Measurements from ENCODE around the gene MT3. TPM values are rescaled to one million over a fixed set of nuclear protein-coding genes. Genes with fewer than 3 reads are reported as not detected.
A peak's percentile ranks its signal among the peaks of the same experiment; 100 is the strongest.

The MT3 gene
- not detected for polyA plus RNA-seq (2013, experiment 1 of 2; ENCODE audit: insufficient read length)
- polyA plus RNA-seq (2013, experiment 2 of 2; ENCODE audit: insufficient read length), result 1.9 TPM

- no peak for DNase-seq
These were observed at the start of gene MT3 for GRCh38 chr16:56589141-56590039. TSS of gene MT3 (plus strand) at chr16:56589528. CDS start at chr16:56589591, 63 bp downstream.

- no peak for DNase-seq
These were observed 49.7 kb upstream of the MT3 start for GRCh38 chr16:56539656-56540055.

GRCh38 chr16:56542039-56542438 is 47.3 kb upstream of the MT3 start:
- DNase-seq, result no peak

GRCh38 chr16:56547120-56547948 is 42.0 kb upstream of the MT3 start:
- DNase-seq, result peak; percentile 19

- no peak for DNase-seq
These were observed 41.3 kb upstream of the MT3 start for GRCh38 chr16:56547949-56548567.

GRCh38 chr16:56549161-56549560 is 40.2 kb upstream of the MT3 start:
- no peak for DNase-seq

GRCh38 chr16:56549744-56550385 is 39.5 kb upstream of the MT3 start:
- no peak for DNase-seq

DNA sequence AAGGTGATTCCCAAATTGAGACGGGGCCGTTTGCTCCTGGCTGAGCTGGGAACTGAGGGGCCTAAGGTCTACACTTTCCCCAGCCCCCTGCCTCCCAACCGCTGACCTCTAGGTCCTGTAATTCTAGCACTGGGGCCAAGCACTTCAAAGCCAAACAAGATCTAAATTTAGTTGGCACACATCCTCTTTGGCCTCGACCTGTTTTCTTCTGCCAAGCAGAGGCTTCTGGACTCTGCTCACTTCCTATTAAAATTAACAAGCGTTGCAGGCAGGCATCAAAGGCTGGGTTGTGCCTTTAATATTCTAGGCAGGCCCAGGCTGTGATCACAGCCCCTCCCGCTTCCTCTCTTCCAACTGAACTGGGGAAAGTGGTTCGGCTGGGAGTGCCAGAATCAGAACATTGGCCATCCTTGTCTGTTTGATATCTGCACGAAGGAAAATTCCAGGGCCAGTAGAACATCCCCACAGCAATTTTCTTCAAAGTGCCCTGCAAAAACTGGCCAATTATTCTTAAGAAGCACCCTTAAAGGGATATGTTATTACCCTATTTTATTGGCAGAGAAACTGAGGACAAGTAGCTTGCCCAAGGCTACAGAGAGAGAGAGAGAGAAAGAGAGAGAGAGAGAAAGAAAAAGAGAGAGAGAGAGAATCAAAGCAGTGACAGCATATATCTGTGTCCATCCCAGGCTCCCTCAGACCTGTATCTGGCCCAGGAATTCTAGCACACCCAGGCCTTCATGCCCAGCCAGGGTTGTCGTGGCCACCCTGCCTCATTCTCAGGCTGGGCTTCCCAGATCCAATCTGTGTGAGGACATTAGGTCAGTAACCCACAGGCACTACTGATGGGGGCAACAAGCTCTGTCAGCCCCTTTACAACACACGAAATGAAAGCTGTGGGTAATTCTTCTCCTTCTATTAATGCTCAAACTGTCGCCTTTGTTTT is 37.3 kb upstream of the MT3 start:
- no peak for DNase-seq

DNA sequence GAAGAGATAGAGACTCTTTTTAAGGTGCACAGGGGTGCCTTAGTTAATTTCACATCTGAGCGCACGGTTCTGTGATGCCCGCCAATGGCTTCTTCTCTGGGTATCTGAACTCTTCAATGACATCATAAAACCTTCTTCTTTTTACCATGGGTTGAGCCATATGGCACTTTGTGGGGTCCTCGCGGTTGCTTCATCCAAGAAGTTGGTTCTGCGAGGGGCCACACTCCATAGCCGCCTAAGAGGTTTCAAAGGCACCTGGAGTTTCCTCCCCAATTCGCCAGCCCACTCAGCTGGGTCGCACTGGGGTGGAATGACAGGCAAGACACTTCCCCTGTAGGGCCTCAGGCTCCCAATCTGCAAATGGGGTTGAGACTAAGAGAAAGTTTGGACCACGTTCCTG is 34.9 kb upstream of the MT3 start:
- no peak for DNase-seq

DNA sequence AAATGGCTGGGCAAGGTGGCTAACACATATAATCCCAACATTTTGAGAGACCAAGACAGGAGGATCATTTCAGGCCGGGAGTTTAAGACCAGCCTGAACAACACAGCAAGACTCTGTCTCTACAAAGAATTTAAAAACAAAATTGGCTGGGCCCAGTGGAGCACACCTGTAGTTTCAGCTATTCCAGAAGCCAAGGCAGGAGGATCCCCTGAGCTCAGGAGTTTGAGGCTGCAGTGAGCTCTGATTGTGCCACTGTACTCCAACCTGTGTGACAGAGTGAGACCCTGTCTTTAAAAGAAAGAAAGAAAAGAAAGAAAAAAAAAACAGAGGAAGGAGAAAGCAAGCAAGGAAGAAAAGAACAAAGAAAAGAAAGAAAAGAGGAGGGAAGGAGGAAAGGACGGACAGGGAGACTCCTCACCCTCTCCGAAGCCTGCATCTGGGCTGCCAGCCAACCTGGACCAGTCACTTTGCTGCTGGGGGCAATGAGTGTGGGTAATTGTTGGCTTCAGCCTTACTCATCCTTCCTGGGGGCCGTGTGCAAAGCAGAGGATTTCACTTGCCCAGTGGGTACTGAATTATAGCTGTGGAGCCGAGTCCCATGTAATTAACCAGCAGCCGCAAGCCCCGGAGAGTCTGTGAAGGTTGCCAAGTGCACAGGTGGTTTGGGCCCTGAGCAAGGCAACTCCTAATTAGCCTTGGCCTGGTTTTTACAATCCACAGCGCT is 31.1 kb upstream of the MT3 start:
- peak; percentile 69 for DNase-seq

- DNase-seq, result no peak
These were observed 30.2 kb upstream of the MT3 start for GRCh38 chr16:56559109-56559508.

- no peak for DNase-seq
These were observed 28.9 kb upstream of the MT3 start for GRCh38 chr16:56560447-56560846.

- DNase-seq, result no peak
These were observed 28.2 kb upstream of the MT3 start for GRCh38 chr16:56561126-56561525.

DNA sequence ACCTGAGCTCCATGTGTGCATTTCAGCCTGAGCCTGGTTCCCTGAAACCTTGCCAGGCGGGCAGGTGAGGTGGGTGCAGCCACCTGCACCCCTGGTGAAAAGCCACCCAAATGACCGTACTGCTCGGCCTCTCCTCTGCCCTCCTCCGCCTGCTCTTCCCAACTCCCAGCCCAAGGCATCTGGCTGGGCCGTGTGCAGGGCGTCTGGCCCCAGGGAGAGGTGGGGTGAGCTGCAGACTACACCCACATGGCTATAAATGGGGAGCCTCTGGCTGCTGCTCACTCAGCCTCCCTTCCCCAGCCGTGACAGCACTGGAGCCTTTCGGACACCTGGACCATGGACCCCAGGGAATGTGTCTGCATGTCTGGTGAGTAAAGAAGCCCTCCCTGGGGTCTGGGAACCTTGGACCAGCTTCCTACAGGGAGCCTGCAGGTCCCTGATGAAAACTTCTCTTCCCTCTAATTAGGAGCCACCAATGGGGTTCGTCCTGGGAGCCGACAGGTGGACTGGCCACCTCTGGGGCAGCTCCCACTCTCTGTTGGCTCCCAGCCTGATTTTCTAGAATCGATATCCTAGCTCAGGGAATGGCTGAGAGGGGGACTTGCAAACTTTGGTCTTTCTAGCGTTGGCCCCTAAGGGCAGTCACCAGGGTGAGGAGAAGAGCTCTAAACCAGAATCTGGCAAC is 24.4 kb upstream of the MT3 start, which contains the start of gene MT4:
Gene MT4 (plus strand): TSS at position 281 of the 685 bp plus-strand sequence. CDS start 56 bp downstream, at position 337.
- no peak for DNase-seq

DNA sequence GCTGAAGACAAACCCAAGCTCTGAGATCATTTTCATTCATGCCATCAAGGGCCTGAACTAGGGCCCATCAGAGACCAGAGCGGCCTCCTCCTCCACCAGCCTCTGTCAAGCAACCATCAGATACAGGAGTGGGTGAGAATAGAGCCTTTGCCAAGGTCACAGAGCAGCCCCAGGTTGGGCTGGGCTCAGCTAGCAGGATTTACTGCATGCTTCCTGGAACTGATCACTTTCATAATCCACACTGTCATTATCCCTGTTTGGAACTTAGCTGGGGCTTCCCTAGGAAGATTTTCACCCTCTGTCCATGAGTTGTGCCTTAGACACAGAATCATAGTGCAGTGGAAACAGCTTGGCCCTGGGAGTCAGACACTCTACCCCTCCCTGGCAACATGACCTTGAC is 19.4 kb upstream of the MT3 start:
- no peak for DNase-seq

DNA sequence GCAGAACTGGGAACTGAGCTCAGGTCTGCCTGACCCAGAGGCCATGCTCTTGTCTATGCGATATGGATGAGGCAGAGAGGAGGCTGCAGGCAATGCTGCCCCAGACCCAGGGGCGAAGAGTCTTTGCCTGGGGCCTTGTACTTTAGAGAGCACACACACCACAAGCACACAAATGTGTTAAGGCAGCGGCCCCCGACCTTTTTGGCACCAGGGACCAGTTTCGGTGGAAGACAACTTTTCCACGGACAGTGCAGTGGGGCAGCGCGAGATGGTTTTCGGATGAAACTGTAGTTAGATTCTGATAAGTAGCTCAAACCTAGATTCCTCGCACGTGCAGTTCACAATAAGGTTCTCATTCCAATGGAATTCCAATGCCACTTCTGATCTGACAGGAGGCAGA is 17.8 kb upstream of the MT3 start:
- no peak for DNase-seq

- DNase-seq, result no peak
These were observed 14.7 kb upstream of the MT3 start for GRCh38 chr16:56574625-56575024.

- peak; percentile 51 for DNase-seq
These were observed 12.6 kb upstream of the MT3 start for GRCh38 chr16:56576585-56577299.

GRCh38 chr16:56577300-56577625 is 12.1 kb upstream of the MT3 start:
- DNase-seq, result no peak
